Mesenteric fat pad (tissue), 1 donor: ENCODE measurements around the gene APOBEC3H. TPM values are rescaled to one million over a fixed set of nuclear protein-coding genes. Genes with fewer than 3 reads are reported as not detected.

ENCODE experiments used
- DNase-seq: peaks from one replicate; pipeline ENCODE4 v3.0.0-alpha.2; 2020; ENCODE audit warnings: low spot score
- total RNA-seq: library from RNA; stranded (reverse); fragmentation: NEBNext Ultra II Directional; extraction: Animal tissue kit (Norgen Biotek cat#: 25700); gene quantifications from one replicate; pipeline ENCODE4 v1.2.1, GENCODE V29; 2021
- donor health status: DM: yes; HTN: yes; CAD: no.

Gene APOBEC3H
- total RNA-seq, 1 donor from 2014 or later = not detected

GRCh38 chr22:39152511-39153219, 55.6 kb downstream of the APOBEC3H start, which contains the start of gene CBX7:
Gene CBX7 (minus strand): TSS chr22:39152680. CDS start chr22:39152444, 236 bp downstream.
- DNase-seq = peak; percentile 98

GRCh38 chr22:39153220-39153717, 56.2 kb downstream of the APOBEC3H start:
- no peak for DNase-seq

Other genes with a start within 250 kb of the APOBEC3H start
- 57.4 TPM for gene CBX6, start 225.0 kb upstream of the APOBEC3H start, total RNA-seq
- 17.5 TPM for gene APOBEC3A, start 139.6 kb upstream of the APOBEC3H start, total RNA-seq
- 0.58 TPM for gene APOBEC3B, start 114.9 kb upstream of the APOBEC3H start, total RNA-seq
- 13.3 TPM for gene APOBEC3C, start 83.0 kb upstream of the APOBEC3H start, total RNA-seq
- gene APOBEC3D, start 76.1 kb upstream of the APOBEC3H start, total RNA-seq = 3.2 TPM
- 2.5 TPM for gene APOBEC3F, start 56.4 kb upstream of the APOBEC3H start, total RNA-seq
- 6.4 TPM for gene APOBEC3G, start 20.0 kb upstream of the APOBEC3H start, total RNA-seq
- 30.8 TPM for gene CBX7, start 55.4 kb downstream of the APOBEC3H start, total RNA-seq
- gene PDGFB, start 147.7 kb downstream of the APOBEC3H start, total RNA-seq = 38.0 TPM
- 1,402 TPM for gene RPL3, start 222.4 kb downstream of the APOBEC3H start, total RNA-seq